NCI-H748 (cell line): ENCODE measurements around the gene GH1.

ENCODE experiments used
- DNase-seq: peaks from one replicate; lab custom pipeline; 2025; ENCODE audit not compliant: unreplicated experiment; lab: John Stamatoyannopoulos, UW

The GH1 gene

DNA sequence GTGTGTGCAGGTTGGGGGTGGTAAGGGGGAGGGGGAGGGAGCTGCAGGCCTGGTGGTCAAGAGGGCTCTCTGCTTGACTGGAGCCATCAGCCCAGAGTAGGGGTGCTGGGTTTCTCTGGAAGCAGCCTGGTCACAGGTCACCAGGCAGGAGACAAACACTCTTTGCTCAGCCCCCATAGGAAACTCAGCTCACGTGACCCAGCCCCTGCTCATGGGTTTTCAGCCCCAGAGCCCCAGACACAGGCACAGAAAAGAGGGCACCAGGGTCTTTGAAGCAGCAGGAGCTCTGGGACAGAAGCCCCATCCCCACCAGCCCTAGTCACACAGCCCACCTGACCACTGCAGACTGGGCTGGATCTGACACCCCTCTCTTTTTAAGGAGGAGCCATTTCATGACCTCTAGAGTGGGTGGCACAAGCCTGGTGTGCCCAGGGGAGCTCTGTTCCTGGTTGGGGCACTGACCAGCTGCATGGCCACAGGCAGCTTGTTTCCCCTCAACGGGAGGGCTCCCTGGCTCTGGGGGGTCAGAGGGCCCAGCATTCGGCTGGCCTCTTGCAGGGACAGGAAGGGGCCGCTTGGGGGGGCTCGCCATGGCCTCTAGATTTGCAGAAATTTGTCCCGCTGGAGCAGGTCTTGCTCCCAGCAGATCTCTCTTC, 27.3 kb upstream of the GH1 start:
- DNase-seq: no peak

- DNase-seq: no peak
Measured at GRCh38 chr17:63944736-63945499, 26.3 kb upstream of the GH1 start.

DNA sequence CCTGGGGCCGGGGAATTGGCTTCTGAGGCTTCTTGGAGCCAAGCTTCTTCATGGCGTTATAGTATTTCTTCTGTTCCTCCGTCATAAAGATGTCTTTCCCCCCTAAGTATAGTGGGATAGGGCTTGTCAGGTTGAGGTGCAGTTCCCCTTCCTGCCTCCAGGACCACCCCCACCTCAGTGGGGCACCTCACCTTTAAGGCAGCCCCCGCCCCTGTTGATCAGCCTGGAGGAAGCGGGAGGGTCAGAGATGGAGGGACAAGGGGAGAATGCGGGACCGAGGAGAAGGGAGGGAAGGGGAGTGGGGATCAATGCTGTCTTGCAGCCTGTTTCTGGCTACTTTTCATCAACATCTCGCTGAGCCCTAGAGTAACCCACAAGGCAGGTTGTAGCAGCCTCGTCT, 25.1 kb upstream of the GH1 start:
- DNase-seq: no peak

DNA sequence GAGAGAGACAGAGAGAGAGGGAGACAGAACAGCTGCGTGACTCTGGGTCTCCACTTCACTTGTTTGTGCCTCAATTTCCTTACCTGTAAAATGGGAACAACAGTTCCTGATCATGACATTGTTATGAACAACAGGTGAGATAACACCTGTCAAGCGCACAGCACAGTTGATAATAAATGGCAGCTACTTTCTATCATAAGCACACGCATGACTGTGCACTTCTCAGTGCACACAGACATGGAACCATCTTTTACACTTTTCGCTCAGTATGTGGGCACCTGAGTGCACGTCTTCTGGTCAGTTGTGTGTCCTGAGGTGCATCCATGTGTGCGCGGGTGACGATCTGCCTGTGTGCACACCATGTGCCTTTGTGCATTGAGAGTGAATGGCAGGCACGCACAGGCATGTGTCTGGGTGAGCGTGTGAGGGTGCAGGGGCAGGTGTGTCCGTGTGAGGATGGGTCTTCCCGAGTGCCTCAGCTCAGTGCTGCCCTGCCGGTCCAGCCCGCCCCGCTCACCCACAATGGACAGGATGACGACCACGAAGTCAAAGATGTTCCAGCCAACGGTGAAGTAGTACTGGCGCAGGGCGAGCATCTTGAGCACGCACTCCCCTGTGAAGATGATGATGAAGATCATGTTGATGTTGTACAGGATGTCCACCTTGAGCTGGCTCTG, 23.8 kb upstream of the GH1 start:
- no peak for DNase-seq

DNA sequence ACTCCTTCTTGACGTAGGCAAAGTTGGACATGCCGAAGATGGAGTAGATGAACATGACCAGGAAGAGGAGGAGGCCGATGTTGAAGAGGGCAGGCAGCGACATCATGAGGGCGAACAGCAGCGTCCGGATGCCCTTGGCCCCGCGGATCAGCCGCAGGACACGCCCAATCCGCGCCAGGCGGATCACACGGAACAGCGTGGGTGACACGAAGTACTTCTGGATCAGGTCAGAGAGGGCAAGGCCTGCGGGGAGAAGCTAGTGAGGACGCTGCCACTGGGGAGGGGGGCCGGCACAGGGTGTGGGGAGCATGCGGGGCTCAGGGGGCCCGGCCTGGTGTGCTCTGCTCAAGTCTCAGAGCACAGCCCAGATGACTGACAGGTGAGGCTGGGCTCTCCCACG, 23.1 kb upstream of the GH1 start:
- DNase-seq: no peak

DNA sequence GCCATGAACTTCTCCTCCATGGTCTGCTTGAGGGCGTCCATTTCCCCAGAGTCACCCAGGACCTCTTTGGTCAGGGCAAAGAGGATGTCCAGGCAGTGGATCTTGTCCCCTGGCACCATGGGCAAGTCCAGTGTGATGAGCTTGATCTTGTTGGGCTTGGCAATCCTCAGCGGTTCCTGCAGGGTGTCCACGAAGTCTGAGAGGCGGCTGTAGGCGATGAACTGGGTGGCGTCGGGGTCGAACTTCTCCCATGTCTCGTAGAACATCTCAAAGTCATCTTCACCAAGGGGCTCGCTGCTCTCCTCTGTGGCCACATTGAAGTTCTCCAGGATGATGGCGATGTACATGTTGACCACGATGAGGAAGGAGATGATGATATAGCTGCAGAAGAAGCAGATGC, 22.5 kb upstream of the GH1 start:
- DNase-seq: no peak

DNA sequence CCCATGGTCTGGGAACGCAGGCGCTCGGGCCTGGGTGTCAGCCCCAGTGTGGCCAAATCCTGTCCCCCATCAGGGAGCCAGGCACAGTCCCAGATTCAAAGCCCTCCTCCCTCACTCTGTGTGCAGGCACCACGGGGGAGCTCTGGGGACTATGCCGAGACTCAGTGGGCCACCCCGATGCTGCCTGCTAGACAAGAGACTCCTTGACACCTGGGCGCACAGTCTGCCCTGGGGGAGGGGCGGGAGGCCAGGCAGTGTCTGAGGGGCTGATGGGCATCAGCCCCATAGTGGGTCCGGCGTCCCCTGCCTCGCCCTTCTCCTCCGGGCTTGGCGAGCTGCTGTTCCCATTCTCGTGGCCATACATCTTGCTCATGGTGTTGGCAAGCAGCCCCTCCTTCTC, 21.9 kb upstream of the GH1 start:
- DNase-seq: no peak

- no peak for DNase-seq
Measured at GRCh38 chr17:63939884-63940283, 21.2 kb upstream of the GH1 start.

DNA sequence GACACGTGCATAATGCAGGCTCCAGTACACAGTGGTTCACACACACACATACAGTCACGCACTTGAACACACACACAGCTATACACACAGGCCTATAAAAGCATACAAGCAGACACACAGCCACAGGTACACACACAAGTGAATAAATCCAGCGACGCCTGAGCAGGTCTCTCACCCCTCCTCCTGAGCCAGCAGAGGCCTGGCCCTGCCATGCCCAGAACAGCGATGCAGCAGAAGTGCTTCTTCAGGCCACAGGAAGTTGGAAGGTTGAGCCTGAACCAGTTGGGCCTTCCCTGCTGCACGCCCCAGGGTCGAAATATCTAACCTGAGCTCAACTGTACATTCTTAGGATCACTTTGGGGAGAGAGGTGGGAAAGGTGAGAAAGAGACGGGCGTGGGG, 20.8 kb upstream of the GH1 start:
- no peak for DNase-seq

DNA sequence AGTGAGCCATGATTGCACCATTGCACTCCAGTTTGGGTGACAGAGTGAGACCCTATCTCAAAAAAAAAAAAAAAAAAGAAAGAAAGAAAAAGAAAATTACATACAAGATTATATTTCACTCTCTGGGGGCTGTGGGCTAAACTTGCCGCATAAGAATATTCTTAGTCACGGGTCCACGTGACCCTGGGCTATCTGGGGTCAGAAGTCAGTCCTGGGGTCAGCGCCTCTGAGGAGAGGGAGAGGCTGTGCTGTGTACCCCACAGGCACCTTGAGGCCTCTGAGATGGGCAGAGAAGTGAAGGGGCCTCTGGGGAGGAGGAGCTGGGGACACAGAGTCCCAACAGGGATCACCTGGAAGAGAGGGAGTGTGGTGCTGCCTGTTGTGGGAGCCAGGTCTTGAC, 19.3 kb upstream of the GH1 start:
- no peak for DNase-seq

GRCh38 chr17:63937319-63937718, 18.7 kb upstream of the GH1 start:
- no peak for DNase-seq

DNA sequence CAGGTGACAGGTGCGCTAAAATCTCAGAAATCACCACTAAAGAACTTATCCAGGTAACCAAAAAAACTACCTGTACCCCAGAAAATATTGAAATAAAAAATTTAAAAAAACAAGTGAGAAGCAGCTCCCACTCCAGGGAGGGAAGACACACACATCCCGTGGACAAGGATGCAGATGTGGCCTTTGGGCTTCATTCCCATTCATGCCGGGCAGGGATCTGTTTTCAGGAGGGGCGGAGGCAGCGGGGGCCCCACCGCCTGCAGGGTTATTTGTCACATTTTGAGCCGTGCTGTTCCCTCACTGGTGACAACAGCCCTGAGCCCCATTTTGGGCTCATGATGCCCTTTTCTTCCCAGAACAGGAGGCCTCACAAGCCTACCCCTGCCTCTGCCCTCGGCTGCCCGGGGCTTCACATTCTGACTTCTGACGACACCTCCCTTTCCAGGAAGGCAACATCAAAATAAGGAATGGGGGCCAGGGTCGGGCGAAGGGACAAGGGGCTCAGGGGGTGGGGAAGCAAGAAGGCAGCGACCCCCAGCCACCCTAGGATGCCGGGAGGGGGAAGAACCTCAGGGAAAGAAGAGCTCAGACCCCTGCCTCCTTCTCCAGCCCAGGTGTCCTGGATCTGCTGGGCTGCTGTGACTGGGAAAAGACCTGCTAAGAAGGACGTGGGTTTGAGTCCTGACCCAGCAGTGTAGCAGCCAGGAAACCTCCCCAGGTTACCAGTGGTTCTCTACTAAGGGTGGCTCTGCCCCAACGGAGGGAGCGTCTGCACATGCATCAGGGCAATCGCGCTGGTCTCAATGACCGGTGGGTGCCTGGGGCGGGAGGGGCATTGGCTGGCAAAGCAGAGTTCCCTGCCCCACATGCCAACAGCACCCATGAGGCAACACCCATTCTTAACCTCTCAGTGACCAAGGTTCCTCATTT, 15.8 kb upstream of the GH1 start:
- no peak for DNase-seq

GRCh38 chr17:63933598-63933997, 15.0 kb upstream of the GH1 start:
- no peak for DNase-seq

- DNase-seq: no peak
Measured at GRCh38 chr17:63932721-63933120, 14.1 kb upstream of the GH1 start.

- DNase-seq: no peak
Measured at GRCh38 chr17:63931981-63932561, 13.4 kb upstream of the GH1 start, which contains the start of gene CD79B. Gene CD79B (minus strand): TSS chr17:63932331. CDS start chr17:63932261, 70 bp downstream.

- DNase-seq: no peak
Measured at GRCh38 chr17:63930951-63931575, 12.4 kb upstream of the GH1 start.

DNA sequence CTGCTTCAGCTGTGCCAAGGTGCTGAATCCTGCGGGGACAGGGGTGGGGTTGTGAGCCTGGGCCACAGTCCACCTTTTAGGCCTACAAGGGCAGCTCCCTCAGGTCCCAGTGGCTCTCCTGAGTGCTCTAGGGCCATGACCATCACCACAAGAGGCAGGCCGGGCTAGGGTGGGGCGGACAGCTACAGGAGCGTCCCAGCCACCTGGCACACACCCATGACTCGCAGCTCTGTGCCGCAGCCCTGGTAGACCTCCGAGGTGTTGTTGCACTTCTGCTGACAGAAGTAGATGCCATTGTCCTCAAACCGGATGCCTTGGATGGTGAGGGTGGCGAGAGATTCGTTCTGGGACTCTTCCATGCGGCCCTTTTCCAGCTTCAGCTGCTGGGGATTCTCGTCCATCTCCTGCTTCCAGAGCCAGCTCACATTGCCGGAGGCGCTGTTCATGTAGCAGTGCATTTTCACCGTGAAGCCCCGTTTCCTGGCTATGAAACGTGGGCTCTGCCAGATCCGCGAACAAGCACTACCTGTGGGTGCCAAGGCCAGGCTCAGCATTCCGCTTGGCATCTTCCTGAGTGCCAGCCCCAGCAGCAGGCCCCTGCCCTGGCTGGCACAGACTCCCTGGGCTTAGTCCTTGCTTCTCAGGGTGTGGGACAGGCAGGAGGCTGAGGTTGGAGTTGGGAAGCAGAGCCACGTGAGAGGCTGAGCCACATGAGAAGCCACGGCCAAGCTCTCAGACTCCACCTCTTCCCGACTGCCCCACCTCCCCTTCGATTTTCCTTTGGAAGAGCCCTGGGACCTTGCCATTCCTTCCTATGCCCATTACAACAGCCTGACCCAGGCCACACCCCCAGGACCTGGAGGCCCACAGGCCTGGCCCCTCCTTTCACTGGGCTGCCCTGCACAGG, 11.5 kb upstream of the GH1 start:
- no peak for DNase-seq

DNA sequence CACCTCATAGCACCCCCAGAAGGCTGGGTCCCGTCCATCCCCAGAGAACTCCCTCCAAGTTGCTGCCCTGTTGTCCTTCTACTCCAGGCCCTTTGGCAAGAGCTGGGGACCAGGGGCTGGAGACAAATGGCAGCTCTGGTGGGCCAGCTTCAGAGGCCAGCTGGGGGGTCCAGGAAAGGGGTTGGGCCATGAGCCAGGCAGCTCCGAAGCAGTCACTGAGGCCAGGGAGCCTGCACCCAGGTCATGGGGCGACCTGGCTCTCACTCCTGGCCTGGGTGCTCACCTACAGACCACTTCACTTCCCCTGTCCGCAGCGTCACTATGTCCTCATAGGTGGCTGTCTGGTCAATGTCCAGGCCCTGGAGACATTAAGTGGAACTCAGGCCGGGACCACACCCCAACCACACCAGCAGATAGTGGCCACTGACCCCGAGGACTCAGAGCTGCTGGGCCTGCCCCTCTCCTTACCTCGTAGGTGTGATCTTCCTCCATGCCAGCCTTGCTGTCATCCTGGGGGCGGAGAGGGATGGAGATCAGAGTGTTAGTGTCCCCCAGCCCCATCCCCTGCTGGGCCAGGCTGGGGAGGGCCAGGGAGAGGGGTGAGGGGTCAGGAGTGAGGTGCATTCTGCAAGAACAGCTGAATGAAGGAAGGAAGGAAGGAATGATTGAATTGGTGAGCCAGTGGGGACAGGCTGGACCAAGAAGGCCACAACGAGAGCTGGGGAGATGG, 10.5 kb upstream of the GH1 start:
- DNase-seq: no peak
